Left kidney (tissue), 2 donors: ENCODE data around the gene WNT7A. TPM values are rescaled to one million over a fixed set of nuclear protein-coding genes. Genes with fewer than 3 reads are reported as not detected.

ENCODE experiments used
- DNase-seq: peaks from one replicate; pipeline ENCODE4 v3.0.0-alpha.2; 2013
- polyA plus RNA-seq: library from polyadenylated mRNA; unstranded; fragments of 120-200 nt; gene quantifications from one replicate; pipeline ENCODE4 v1.2.1, GENCODE V29; 2013; ENCODE audit not compliant: insufficient read length

WNT7A gene
- polyA plus RNA-seq, 1 donor, result 0.03 TPM

DNA sequence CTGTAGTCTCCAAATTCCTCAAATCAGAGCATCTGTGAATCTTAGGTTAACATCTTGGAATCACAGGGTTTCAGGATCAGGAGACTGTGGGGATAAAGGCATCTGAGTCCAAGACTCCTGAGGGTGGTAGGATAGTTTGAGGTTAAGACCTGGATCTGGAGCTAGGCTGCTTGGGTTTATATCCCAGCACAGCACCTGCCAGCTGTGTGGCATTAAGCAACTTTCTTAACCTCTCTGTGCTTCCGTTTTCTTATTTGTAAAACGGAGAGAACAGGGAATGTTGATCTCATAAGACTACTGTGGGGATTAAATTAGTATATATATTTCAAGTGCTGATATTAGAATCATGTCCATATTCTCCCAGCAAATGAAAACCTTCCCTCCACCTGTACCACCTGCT, 33.6 kb downstream of the WNT7A start:
- no peak for DNase-seq

DNA sequence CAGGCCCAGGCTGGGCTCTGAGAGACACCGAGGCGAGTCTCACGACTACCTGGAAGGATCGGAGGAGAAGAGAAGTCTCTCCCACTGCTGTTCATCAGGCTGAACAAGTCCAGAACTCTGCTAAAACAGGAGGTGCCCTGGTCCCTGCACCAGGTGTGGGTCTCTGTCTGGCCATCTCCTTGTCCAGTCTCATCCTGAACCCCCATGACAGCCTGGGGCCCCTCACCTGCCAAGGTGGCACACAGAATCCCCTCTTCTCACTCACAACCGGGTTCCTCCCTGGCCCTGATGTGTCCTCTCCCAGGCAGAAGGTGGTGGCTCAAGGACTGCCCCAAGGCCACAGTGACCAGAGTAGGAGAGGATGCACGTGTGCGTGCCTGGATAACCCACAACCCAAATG, 34.1 kb downstream of the WNT7A start:
- DNase-seq, result no peak

DNA sequence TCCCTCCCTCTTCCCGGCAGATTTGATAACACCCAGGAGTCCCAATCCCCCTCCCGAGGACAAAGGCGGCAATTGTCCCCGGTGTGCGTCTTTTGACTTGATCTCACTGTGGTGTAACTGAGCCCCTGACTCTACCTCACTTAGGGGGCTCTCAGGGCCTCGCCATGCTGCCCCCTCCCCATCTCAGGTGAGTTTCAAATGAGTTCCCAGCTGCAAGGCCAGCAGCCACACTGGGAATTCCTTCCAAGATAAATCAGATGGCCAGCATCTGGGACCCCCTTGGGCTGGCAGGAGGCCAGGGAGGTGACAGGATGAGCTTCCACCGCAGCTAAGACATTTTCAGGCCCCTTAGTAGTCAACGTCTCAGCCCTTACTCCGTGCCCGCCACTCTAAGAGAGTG, 35.0 kb downstream of the WNT7A start:
- no peak for DNase-seq

DNA sequence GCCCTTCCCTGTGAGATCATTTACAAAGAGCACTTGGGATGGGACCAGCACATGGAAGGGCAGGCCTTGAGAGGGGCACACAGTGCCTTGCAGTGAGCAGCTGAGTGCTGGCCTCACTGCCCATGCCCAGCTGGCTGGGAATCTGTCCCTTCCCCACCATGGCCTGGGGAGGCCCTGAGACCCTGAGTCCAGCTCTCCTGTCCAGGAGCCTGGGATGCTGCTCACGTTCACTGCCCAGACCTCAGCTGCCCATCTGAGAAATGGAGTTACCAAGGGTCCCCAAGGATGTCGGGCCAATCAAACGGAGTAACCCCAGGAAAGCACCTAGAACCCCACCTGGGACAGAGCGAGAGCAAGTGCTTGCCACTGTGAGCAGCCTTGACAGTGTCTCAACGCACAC, 35.6 kb downstream of the WNT7A start:
- no peak for DNase-seq

DNA sequence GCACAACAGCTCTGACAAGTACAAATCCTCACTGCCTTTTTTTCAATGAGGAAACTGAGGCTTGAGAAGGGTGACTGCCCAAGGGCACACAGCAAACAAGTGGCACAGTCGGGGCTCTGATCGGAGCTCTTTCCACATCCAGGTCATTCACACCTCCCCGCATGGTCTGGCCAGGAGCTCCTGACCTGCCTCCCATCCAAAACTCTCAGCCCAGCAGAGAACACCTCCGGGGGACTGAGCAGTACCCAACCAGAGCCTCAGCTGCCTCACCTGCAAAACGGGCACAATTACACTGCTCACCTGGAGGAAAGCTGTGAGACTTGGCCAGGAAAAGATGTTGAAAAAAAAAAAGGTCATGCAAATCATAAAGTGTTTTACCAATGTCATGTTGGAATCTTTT, 36.5 kb downstream of the WNT7A start:
- no peak for DNase-seq

DNA sequence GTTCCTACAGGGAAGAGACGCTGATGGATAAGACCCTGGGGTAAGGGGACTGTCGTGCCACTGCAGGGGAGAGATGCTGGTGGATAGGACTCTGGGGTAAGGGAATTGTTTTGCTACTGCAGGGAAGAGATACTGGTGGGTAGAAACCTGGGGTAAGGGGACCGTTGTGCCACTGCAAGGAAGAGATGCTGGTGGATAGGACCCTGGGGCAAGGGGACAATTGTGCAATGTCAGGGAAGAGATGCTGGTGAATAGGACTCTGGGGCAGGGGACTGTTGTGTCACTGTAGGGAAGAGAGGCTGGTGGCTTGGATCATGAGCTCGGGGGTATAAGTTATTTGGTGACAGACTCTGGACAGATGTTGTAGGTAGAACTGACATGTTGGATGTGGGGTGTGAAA, 37.6 kb downstream of the WNT7A start:
- DNase-seq, result no peak

DNA sequence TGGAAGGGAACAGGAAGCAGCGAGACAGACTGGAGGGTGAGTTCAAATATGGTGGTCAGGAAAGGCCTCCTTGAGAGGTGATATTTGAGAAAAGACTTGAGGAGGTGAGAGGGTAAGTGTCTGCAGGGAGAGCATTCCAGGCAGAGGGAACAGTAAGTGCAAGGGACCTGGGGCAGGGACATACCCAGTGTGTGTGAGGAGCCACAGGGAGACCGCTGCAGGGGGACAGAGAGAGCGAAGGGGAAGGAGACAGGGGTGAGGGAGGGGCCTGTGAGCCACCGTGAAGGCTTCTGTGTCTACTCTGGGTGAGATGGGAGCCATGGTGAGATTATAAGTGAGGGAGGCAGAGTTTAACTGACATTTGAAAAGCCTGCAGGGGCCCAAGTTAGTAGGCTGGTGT, 38.0 kb downstream of the WNT7A start:
- no peak for DNase-seq

DNA sequence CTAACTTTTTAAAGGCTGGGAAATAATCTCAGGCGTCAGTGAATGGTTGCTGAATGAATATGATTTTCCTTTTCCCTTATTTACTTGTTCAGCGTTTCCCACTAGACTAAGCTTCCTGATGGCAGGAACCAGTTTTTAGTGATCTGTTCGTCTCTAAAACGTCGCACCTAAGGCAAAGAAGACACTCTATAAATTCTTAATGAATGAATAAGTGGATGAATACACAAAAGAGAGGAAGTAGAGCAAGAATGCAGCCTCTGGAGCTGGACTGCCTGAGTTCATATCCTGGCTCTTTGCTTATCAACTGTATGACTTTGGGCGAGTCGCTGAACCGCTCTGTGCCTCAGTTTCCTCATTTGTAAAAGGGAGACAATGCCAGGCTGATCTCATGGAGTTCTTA, 38.7 kb downstream of the WNT7A start:
- DNase-seq, result no peak

DNA sequence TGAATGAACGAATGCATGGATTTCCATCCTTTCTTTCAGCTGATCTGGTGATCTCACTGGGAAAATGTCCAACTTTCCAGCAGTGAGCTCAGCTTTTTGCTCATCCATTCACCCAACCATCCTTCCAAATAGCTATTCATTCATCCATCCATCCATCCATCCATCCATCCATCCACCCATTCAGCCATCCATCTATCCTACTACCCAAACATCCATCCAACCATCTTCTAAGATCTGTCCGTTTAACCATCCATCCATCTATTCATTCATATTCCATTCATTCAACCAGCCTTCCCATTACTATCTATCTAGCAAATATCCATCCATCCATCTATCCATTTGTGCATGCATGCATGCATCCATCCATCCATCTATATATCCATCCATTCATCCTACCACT, 39.4 kb downstream of the WNT7A start:
- DNase-seq, result no peak

DNA sequence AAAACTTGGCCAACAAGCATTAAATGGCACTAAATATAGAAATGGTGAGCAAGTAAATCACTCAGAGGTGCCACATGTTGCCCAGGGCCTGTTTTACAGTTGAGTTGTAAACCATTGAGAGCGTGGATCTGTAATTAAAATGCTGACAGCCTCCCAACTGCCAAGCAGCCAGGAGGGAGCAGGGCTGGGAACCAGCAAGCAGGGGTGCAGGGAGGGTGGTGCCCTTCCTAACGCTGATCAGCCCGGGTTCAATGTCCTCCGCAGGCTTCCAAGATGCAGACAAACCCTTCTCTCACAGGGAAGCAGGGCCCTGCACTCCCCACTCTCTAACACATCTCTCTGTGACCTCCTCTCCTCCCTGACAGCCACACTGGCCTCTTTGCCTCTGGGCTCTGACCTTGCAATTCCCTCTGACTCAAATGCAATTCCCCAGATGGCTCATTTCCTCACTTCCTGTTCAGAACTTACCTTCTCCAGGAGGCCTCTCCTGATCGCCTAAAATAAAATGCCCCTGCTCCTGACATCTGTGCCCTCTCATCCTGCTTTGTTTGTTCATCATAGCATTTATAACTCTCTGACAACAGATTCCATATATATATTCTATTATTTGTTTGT, 40.0 kb downstream of the WNT7A start:
- DNase-seq, result no peak

DNA sequence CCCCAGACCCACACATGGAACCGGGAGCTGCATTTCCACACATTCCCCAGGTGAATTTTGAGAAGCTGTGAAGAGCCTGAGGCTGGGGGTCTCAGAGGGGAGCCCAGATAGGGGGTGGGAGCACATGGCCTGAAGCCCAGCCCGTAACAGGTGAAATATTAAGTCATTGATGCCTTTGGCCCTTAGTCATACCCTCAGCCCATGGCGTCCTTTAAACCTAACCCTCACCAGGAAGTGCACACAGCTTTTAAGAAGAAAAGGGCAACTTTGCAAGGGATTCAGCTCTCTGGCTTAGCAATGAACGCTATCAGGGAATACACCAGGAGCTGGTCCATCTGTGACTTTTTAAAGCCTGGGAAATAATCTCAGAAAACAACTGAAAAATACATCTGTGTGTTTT, 40.6 kb downstream of the WNT7A start:
- no peak for DNase-seq

DNA sequence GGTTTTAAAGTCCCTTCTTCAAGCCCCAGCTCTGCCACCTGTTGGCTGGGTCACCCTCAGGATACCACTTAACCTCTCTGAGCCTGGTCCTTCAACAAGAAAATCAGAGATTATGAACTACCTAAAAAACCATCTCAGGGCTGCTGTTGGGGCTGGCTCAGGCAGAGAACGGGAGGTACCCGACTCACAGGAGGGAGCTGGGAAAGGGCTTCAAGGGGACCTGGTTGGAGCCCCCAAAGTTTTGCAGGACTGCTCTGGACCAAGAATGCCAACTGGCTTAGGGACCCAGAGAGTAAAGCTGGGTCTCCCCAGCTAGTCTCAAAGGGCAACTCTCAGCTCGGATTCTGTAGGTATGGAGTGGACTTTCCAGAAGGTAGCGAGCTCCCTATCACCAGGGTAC, 41.5 kb downstream of the WNT7A start:
- no peak for DNase-seq

DNA sequence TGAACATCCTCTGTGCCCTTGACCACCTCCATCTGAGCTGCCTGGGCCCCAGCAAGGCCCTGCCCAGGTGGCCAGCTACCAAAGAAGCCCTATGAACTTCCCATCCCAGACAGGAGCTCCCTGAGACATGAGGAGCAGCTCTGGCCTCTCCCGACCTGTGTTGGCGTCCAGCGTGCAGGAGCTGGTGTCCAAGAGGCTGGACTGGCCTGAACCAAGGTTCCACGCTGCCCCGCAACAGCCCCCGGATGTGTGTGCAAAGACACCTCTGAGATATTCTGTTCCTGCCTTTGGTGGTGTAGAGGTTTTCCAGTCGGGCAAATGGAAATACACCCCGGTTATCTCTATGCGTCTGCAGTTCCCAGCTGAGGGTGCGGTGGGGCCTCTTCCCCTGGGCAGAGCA, 42.1 kb downstream of the WNT7A start:
- no peak for DNase-seq

DNA sequence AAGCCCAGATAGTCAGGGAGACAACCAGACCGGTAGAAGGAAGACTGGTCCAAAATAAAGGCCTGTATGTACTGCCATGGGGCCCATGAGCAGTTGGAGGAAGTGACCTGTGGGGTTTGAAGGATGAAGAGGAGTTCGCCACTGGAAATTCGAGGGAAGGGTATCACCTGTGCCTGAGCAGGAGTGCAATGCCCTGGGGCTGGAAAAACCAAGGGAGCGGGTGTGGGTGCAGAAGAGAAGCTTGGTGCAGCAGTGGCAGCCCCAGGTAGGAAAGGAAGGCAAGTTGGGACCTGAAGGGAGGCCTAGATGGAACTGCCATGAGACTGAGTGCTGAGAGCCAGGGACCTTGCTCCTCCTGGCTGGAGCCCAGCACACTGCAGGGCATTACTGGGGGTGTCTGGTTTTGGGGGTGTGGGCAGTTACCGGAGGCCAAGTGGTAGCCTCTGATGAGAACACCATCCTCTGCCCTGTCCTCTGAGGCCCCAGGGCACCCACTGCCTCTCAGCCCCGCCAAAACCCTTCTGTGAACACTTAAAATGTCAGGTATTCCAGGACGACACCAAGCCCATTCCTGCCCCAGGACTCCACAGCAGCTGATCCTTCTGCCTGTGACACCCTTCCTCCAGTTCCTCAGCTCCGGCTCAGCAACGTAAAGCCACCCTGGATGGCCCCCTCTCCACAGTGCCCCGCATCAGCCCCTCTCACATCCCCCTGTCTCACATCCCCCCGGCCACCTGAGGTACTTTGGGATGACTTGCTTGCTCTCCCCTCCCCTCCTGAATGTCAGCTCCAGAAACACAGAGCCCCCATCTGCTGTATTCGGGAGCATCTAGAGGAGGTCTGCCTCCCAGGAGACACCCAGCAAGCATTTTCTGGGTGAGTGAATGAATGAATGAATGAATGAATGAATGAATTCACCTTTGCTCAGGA, 42.9 kb downstream of the WNT7A start:
- DNase-seq, result no peak

DNA sequence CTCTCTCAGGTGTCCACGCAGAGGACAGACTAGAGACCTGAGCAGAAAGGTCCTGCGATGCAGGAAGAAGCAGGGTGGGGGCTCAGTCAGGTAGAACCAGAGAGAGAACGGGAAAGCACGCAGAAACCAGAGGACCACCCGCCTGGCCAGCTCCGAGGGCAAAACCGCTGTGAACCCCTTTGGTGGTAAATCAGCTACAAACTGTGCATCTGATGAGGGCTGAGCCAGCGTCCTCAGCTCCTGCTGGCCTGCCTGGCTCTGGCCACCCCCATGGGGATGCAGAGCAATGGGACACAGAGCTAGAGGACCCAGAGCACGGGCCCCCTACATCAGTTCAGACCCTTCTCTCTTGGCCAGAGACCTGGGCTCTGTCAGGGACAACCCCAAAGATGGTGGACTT, 44.6 kb downstream of the WNT7A start:
- no peak for DNase-seq

DNA sequence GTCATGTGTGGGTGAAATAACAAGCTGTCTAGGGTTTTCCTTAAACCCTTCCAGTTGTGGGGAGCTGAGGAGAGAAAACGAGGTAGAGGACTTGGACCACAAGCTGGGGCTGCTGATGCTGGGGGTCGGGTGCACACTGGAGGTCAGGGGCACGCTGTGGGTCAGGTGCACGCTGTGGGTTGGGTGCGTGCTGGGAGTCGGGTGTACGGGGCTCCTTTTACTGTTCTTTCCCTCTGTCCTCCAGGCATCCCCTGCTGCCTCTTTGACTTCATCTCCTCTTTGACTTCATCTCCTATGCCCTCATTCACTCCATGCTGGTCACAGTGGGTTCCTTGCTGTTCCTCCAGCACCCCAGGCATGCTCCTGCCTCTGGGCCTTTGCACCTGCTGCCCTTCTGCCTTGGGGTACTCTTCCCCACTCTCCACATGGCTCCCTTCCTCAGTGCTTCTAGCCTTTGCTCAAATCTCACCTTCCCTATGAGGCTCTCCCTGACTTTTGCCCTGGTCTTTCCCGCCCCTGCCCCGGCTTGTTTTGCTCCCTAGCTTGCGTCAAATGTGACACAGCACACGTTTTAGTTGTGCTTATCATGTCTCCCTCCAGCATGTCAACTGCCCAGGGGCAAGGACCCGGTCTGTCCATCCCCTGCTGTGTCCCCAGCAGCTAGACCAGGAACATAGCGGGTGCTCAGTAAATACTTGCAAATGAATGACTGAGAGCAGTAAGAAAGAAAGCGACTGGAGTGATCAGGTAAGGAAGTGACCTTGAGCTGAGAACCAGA, 45.4 kb downstream of the WNT7A start:
- no peak for DNase-seq

DNA sequence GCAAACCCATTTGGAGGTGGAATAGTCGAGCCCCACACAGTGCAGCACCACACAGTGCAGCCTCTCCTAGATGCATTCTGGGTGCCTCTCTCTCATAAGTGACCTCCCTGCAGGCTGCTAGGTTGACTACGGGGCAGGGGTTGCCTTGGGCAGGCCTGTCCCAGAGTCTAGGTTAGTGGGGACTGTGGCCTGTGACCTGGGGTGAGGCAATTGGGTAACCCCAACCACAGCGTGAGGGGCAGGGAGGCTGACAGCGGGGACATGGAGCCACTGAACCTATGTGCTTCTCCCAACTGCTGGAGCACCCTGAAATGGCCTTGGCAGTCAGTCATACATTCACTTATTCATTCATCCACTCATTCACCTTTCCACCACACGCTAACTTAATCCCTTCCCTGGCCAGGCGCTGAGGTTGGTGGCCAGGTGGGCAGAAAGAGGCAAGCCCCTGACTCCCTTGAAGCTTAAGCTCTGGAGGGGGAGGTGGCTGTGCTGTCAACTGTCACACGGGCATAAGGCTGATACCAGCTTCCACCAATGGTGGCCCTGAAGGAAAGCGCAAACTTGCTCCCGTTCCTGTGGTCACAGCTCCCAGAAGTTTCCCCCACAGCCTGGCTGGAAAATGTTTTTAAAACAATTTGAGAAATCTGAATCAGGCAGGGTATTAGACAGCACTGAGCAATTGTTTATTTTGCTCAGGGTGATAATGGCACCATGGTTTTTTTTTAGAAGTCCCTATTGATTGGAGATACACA, 46.2 kb downstream of the WNT7A start:
- DNase-seq, result no peak

DNA sequence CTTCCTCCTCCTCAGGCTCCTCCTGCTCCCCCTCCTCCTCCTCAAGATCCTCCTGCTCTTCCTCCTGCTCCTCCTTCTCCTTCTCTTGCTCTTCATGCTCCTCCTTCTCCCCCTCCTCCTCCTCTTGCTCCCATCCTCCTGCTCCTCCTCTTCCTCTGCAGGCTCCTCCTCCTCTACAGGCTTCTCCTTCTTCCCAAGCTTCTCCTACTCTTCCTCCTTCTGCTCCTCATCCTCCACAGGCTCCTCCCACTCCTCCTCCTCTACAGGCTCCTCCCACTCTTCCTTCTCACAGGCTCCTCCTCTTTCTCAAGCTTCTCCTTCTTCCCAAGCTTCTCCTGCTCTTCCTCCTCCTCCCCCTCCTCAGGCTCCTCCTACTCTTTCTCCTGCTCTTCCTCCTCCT, 47.7 kb downstream of the WNT7A start:
- no peak for DNase-seq

DNA sequence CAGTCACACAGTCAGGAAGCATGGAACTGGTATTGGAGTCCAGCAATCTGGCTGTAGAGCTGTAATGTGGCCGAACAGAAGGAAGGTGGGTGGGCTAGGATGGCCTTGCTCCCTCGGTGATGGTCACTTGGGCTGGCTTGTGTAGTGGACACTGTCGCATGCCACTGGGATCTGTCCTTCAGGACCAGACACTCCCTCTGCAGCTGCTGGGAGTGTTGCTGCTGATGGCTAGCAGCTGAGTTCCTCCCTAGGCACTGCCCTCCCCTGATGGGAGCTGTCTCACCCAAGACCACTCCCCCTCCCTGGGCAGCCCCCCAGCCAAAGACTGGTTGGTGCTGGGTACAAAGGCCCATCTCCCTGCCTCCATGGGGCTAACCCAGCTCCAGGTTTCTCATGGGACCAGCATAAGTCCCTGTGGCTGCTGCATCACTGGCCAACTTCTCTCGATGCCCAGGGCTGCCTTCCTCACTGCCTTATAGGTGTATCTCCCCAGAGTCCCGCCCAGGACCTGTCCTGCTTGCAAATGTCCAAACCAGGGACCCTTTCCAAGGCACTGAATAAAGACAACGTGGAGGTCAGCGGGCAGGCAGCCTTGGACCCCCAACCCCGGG, 48.4 kb downstream of the WNT7A start:
- no peak for DNase-seq

DNA sequence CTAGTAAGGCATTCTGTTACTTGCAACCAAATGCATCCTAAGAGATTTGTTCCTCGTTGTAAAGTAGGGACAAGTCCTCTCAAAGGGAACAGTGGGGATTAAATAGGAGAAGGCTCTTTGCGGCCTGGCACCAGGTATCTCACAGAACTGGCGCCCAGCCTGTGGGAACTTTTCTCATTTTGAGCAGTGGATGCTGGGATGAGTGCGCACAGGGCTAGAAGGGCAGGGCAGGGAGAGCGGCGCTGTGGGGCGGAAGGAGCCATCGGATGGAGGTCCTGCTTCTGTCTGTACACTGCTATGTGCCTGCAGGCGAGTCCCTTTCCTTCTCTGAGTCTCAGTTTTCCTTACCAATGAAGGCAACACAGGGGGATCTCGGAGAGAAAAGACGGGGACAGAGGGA, 50.6 kb downstream of the WNT7A start:
- no peak for DNase-seq

DNA sequence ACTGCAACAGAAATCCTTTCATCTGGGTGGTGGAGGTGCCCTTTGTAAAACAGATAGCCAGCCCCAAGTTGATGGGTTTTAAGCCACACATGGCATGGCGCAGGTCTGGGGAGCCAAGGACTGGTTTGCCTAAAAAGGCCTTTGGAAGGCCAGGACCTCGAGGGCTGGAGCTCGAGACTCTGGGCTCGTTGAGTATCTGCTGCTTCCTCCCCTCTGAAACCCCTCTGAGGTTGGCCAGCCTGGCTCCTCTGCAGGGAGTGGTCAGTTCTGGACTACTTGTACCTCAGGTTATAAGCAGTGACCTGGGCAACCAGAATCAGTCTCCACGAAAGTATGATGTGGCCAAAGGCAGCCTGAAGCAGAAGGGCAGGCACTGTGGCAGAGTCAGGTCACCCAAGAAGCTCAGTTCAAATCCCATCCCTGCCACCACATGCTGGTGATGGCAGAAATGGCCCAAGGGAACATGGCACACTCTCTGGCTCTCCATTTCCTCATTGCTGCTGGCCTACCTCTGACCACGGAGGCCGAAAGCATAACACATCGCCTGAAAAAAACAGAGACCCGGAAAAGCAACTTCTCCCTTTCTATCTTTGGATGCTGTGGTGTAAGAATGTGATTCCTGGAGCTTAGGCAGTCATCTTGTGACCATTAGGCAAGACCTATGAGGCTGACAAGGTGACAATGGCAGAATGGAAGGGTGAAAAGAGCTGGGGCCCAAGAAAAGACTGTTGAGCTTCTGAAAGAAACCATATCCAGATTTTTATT, 51.2 kb downstream of the WNT7A start:
- DNase-seq, result no peak
